ENCODE data around the gene COX8A. TPM values are rescaled to one million over a fixed set of nuclear protein-coding genes. Genes with fewer than 3 reads are reported as not detected.
A peak's percentile ranks its signal among the peaks of the same experiment; 100 is the strongest.

The COX8A gene
- total and polyA plus RNA-seq, 10 of the 15 experiments (the other 5 are each of a cell fraction or from before 2014, with no cell fraction given) = 243 to 1,476 (median 522) TPM

DNA sequence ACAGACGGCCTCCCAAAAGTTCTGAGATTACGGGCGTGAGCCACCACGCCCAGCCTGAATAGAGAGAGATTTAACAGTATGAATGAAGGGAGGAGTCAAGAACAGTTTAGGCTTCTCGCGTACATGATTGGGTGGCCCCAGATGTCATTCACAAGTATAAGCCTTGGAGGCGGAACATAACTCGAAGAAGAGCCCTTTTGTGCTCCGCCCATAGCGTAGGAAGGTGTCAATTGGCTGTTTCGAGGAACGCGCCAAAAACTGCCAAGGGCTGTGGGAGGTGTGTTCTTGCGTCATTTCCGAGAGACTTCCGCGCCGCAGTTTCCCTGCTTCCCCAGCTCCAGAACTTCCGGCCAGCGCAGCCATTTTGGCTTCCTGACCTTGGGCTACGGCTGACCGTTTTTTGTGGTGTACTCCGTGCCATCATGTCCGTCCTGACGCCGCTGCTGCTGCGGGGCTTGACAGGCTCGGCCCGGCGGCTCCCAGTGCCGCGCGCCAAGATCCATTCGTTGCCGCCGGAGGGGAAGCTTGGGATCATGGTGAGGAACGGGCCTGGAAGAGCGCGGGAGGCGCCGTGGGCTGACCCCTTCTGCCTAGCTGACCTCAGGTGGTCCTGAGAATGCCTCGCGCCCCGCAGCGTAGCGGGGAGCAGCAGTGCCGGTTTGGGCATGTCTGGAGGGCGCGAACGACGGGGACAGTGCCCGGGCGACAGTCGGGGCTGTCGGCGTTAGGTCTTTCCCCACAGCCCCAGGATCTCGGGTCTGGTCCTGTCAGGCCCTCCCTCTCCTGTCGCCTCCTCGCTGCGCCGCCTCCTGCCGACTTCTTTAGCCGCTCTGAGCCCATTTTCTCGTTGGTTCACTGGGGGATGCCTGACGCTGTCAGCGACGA lies at the start of gene COX8A (continued):
- TF ChIP-seq E2F8 (IDR thresholded peaks at IDR 0.05; ENCODE audit: low read depth, partially characterized antibody) (peak; percentile 98), EGR1 (IDR thresholded peaks at IDR 0.05; ENCODE audit: borderline replicate concordance in 1 of 2, low read depth in 2 of 2, low read length in 2 of 2) (peak in 1 of 2 experiments; percentile 17; a peak in 1 of 3 replicates), YBX1 (IDR thresholded peaks at IDR 0.05) (no peak), HDGF (IDR thresholded peaks at IDR 0.05) (no peak), ZNF207 (IDR thresholded peaks at IDR 0.05; ENCODE audit: borderline replicate concordance) (peak; percentile 68; the same call in 1 of the 2 replicates), SMC3 (IDR thresholded peaks at IDR 0.05; ENCODE audit: borderline replicate concordance, low read length) (no peak), ESRRA (IDR thresholded peaks at IDR 0.05; ENCODE audit: low read length) (no peak; the same call in 1 of the 2 replicates), POLR2A (IDR thresholded peaks at IDR 0.05; ENCODE audit: low read depth, low read length) (peak; percentile 94), CHD1 (IDR thresholded peaks at IDR 0.05; ENCODE audit: low read depth, low read length) (no peak), MXI1 (IDR thresholded peaks at IDR 0.05; ENCODE audit: low read depth, low read length) (peak; percentile 79; the same call in 1 of the 2 replicates), TCF3 (IDR thresholded peaks at IDR 0.05; ENCODE audit: borderline replicate concordance, insufficient read depth, low read depth, low read length) (0 out of 2 replicates have a peak, but pooled peaks have one; percentile 18)
- TF ChIP-seq, protein P1, sequence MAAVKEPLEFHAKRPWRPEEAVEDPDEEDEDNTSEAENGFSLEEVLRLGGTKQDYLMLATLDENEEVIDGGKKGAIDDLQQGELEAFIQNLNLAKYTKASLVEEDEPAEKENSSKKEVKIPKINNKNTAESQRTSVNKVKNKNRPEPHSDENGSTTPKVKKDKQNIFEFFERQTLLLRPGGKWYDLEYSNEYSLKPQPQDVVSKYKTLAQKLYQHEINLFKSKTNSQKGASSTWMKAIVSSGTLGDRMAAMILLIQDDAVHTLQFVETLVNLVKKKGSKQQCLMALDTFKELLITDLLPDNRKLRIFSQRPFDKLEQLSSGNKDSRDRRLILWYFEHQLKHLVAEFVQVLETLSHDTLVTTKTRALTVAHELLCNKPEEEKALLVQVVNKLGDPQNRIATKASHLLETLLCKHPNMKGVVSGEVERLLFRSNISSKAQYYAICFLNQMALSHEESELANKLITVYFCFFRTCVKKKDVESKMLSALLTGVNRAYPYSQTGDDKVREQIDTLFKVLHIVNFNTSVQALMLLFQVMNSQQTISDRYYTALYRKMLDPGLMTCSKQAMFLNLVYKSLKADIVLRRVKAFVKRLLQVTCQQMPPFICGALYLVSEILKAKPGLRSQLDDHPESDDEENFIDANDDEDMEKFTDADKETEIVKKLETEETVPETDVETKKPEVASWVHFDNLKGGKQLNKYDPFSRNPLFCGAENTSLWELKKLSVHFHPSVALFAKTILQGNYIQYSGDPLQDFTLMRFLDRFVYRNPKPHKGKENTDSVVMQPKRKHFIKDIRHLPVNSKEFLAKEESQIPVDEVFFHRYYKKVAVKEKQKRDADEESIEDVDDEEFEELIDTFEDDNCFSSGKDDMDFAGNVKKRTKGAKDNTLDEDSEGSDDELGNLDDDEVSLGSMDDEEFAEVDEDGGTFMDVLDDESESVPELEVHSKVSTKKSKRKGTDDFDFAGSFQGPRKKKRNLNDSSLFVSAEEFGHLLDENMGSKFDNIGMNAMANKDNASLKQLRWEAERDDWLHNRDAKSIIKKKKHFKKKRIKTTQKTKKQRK (IDR thresholded peaks at IDR 0.05; ENCODE audit: low read depth, low read length) = peak; percentile 47; the same call in 1 of the 2 replicates
